Stimulated activated CD8-positive, alpha-beta memory T cell treated with anti-CD3 and anti-CD28 coated beads, Interleukin-7, amount 100 ng/mL, for 4 hours (primary cell): ENCODE measurements around the gene C1orf167.

Experiments used
- DNase-seq, 2 donors: peaks; one replicate each; pipeline ENCODE4 v3.0.0-alpha.2; 2020; ENCODE audit warnings: low read depth in 2 of 2

Gene C1orf167

GRCh38 chr1:11764519-11764918 lies 2.5 kb downstream of the C1orf167 start:
- no peak for DNase-seq

GRCh38 chr1:11765661-11766428 lies 3.9 kb downstream of the C1orf167 start:
- DNase-seq: no peak

DNA sequence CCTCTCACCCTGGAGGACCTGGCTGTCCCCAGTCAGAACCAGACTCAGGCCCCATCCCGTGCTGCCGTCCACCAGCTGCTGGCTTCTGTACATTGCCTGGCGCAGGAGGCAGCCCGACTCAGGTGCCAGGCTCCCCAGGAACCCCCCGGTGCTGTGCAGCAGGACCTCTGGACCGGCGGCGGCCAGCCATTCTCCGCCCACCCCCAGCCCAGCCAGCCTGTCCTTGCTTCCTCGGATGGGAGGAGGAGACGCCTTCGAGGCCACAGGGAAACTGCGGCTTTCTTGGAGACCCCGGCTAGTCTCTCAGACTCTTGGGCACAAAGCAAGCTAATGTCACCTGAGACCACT lies 4.4 kb downstream of the C1orf167 start:
- no peak for DNase-seq

DNA sequence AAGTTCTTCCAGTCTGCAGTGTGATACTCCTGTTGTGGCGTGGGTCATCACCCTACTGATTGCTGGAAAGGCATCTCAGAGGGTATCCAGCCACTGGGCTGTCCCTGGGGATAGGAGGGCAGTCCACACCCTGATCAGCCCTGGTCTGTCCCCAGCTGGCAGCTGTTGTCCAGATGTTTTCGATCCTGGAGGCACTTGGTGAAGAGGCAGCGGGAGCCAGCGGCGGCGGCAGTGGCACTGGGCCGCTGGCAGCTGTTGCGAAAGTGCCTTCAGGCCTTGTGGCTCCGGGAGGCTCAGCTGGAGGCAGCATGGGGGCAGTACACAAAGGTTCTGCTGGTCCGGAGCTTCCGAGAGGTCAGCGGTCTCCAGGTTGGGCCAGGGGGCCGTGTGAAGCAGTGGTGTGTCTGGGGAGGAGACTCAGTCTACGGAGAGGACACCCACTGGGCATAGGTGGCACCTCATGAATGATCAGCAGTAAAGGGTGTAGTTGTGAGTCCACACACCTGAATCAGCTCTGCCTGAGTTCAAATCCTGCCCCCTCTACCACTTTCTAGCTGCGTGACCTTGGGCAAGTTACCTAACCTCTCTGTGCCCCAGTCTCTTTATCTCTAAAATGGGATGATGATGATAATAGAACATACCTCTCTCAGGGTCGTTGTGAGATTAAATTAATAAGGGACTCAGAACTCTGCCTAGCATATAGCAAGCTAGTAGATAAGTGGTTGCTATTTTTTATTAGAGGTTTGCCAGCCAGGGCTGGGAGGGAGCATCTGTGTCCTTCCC lies 6.1 kb downstream of the C1orf167 start:
- DNase-seq: no peak

DNA sequence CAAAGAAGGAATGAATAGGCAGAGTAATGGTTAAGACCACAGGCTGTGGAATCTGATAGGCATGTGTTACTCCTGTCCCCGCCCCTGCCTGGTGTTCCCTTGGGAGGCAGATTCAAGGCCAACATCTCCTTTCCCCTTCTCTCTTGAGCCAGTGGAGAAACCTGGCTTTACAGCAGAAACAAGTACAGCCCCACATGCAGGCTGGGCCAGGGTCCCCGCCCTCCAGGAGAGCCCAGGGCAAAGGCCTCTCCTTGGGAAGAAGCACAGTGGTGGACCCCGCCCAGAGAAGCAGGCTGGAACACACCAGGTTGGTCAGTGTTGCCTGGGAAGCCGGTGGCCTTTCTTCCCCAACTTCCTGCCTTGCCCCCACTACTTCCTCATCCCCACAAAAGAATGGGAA lies 6.8 kb downstream of the C1orf167 start:
- no peak for DNase-seq

GRCh38 chr1:11769274-11769673 lies 7.3 kb downstream of the C1orf167 start:
- DNase-seq: no peak

DNA sequence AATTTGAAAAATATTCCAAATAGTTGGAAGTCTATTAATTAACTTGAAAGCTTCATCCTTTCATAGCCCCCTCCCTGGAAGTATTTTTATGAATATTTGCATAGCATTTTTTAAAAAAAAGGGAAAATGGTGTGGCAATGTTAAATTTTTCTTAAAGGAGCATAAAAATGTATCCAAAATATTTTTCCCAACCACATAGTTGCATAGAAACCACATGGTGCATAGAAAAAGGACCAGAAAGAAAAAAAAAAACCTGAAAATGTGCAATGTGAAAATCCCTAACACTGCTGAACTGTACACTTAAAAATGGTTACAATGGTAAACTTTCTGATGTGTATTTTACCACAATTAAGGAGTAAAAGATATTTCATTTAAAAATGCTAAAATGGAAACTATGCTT lies 8.0 kb downstream of the C1orf167 start:
- DNase-seq: no peak

GRCh38 chr1:11771481-11772043 lies 9.6 kb downstream of the C1orf167 start:
- no peak for DNase-seq

GRCh38 chr1:11772458-11772857 lies 10.5 kb downstream of the C1orf167 start:
- DNase-seq: no peak

DNA sequence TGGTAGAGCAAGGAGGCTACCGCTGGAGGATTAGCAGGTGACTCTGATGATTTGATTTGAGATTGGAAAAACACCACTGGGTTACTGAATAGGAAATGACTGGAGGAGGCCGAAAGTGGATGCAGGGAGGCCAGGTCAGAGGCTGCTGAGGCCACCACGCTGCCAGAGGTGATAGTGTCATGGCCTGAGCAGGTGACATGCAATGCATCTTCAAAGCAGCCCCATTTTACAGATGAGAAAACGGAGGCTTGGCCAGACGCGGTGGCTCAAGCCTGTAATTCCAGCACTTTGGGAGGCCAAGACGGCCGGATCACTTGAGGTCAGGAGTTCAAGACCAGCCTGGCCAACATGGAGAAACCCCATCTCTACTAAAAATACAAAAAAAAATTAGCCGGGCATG lies 12.8 kb downstream of the C1orf167 start:
- DNase-seq: no peak

- no peak for DNase-seq
These were observed 15.8 kb downstream of the C1orf167 start for GRCh38 chr1:11777658-11778322.

- no peak for DNase-seq
These were observed 16.3 kb downstream of the C1orf167 start for GRCh38 chr1:11778336-11778735.

DNA sequence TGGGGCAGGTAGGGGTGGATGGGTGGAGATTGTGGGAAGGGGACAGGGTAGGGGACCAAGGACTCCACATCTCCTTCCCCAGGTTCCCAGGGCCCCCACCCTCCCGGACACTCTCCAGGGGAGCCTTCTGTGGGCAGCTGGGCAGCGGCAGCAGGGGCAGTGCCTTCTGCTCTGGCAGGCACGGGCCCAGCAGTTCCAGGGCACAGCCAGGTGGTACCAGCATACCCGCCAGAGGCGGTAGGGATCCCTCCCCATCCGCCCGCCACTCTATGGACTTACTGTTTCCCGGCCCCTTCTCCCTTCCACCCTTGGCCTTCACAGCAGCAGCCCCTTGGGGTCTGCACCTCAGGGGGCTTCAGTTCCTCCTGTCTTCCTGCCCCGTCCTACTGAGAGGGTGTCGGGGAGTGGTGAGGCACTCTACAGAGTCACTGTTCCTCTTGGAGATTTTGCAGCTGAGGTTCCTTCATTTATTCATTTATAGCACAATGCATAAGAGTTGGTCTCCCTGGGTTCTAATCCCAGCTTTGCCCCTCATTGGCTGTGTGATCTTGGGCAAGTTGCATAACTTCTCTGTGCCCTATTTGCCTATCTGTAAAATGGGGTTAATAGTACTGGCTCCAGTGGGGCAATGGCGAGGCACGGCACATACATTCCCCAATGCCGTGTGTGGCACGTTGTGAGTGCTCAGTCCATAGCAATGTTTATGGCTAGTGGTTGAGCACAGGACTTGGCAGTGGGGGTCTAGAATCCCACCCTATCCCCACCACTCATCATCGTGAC lies 17.0 kb downstream of the C1orf167 start:
- DNase-seq: no peak

DNA sequence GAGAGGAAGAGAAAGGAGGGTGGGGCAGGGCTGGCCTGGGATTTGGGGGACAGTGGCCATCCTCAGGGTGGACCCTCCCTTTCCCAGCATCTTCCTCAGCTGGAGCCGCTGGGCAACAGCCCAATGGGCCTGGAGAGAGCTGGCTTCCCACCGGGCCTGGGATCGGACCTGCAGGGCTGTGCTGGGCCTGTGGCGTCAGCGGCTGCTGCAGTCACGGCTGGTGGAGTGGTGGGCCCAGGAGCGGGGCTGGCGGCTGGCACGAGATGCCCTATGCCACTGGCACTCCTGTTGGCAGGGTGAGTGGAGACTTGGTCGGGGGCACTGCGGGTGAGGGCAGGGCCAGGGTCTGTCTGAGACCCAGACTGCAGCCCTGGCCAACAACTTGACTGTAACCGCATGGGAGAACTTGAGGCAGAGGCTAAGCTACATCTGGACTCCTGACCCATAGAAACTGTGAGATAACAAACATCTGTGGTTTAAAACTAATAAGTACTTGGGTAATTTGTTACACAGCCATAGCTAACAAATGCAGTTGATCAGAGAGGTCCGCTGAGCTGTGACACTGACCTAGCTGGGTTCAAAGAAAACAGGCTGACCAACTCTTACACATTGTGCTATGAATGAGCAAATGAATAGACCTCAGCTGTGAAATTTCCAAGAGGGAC lies 17.9 kb downstream of the C1orf167 start:
- DNase-seq: no peak

GRCh38 chr1:11780380-11781147 lies 18.6 kb downstream of the C1orf167 start:
- DNase-seq: no peak

GRCh38 chr1:11781297-11781696 lies 19.3 kb downstream of the C1orf167 start:
- DNase-seq: no peak

GRCh38 chr1:11782127-11782708 lies 20.2 kb downstream of the C1orf167 start:
- no peak for DNase-seq

- DNase-seq: no peak
These were observed 21.6 kb downstream of the C1orf167 start for GRCh38 chr1:11783556-11783955.

DNA sequence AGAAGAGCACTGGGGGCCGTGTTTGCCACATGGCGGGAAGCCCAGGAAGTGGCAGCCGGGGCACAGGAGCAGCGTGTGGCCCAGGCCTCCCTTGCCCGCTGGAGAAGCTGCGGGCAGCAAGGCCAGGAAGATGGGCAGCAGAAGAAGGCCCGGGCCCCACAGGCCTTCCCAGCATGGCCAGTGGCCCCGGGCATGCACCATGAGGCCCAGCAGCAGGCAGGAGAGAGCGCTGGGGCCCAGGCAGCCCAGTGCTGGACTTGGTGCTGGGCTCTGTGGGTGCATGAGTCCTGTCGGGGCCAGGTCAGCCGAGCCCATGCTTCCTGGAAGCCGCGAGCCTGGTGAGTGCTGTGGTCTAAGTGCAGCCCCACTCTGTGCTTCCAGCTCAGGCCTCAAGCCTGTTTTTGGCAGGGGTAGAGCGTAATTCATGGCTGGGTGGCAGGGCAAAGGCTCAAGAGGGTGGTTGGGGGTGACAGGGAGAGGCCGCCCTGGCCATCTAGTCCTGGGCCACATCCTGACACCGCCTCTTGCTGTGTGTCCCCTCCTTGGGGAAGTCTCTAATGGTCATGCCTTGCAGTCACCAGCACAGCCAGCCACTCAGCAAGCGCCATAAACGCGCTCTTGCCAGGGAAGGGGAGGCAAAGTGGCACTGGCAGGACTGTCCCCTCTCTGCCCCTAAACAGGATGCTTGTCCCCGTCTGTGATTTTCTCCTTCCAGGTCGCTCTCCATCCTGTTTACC lies 22.4 kb downstream of the C1orf167 start:
- DNase-seq: no peak
